HCT116 (cell line): Measurements from ENCODE around the gene KCNIP4.

Experiments used
- CTCF ChIP-seq, 3 experiments: fragments of 200-600 bp in 1 of 3; sonication (generic) in 1 of 3; IDR thresholded peaks in 2 of 3; conservative IDR thresholded peaks in 1 of 3; 2 replicates each; pipeline ENCODE4 v1.5.1; 2012 to 2017; ENCODE audit warnings: low read depth in 2 of 3, low read length in 2 of 3, antibody characterized with exemption in 1 of 3, borderline replicate concordance in 1 of 3, control low read depth in 1 of 3, mild to moderate bottlenecking in 1 of 3, mixed read lengths in 1 of 3, mixed run types in 1 of 3, moderate library complexity in 1 of 3; ENCODE audit not compliant: insufficient read depth in 1 of 3
- REST ChIP-seq: IDR thresholded peaks from 2 replicates; pipeline ENCODE4 v1.6.1; 2012; ENCODE audit warnings: low read depth
- ZFX ChIP-seq: fragments of 450-650 bp; IDR thresholded peaks from 2 replicates; pipeline ENCODE4 v1.6.1; 2017

GRCh38 chr4:20883231-20883630 is 1065.3 kb downstream of the KCNIP4 start:
- TF ChIP-seq CTCF (IDR thresholded peaks at IDR 0.05 in 2 of 3, conservative IDR thresholded peaks at IDR 0.05 in 1 of 3; ENCODE audit: borderline replicate concordance in 1 of 3, insufficient read depth in 1 of 3, low read depth in 2 of 3, low read length in 2 of 3) (no peak), REST (no peak), ZFX (no peak)
